Activated naive CD8-positive, alpha-beta T cell treated with anti-CD3 and anti-CD28 coated beads, Interleukin-2, amount 10 ng/mL, durations not matched to agents 7 days and 5 days (primary cell): ENCODE data around the gene TGM6. TPM values are rescaled to one million over a fixed set of nuclear protein-coding genes. Genes with fewer than 3 reads are reported as not detected.

Experiments
- ATAC-seq: fragments of 150-1000 bp; cut with Tn5 transposase; one replicate; pipeline ENCODE4 v1.10.0; 2021; ENCODE audit warnings: low read depth, moderate library complexity
- POLR2A ChIA-PET: fragments of 350-600 bp; sonication (Branson Sonifier 250); formaldehyde crosslinking; loops from one replicate; lab custom pipeline; 2021; ENCODE audit warnings: antibody characterized with exemption; lab: Charles Lee
- DNase-seq: peaks from one replicate; pipeline ENCODE4 v3.0.0; 2021
- H3K27ac Mint-ChIP-seq: one replicate; pipeline ENCODE4 v1.8.0; 2022; ENCODE audit warnings: mild to moderate bottlenecking, mixed read lengths
- H3K27me3 Mint-ChIP-seq: one replicate; pipeline ENCODE4 v1.8.0; 2022; ENCODE audit warnings: mild to moderate bottlenecking, moderate library complexity, mixed read lengths
- H3K36me3 Mint-ChIP-seq: one replicate; pipeline ENCODE4 v1.8.0; 2021; ENCODE audit warnings: mild to moderate bottlenecking, mixed read lengths
- H3K4me1 Mint-ChIP-seq: one replicate; pipeline ENCODE4 v1.8.0; 2021; ENCODE audit warnings: mixed read lengths
- H3K4me3 Mint-ChIP-seq: one replicate; pipeline ENCODE4 v1.8.0; 2022; ENCODE audit warnings: mild to moderate bottlenecking, moderate library complexity, mixed read lengths
- H3K9me3 Mint-ChIP-seq: one replicate; pipeline ENCODE4 v1.8.0; 2021; ENCODE audit warnings: mixed read lengths
- total RNA-seq, 2 experiments: library from RNA; stranded (reverse); gene quantifications; one replicate each; pipeline ENCODE4 v1.2.3, GENCODE V29; 2021

Gene TGM6
- total RNA-seq, 2 experiments from 2014 or later: not detected

- ATAC-seq: no peak
- H3K9me3 Mint-ChIP-seq: no peaks in the 10 kb centered on the region
- POLR2A ChIA-PET: no interaction called here
Measured at GRCh38 chr20:2416541-2417212, 36.0 kb downstream of the TGM6 start.

GRCh38 chr20:2417213-2417541 lies 36.5 kb downstream of the TGM6 start:
- Mint-ChIP-seq H3K36me3 (no peaks in the 10 kb centered on the region), H3K9me3 (no peaks in the 10 kb centered on the region), H3K4me1 (no peaks in the 10 kb centered on the region), H3K4me3 (no peak overlapping the region), H3K27ac (no peak overlapping the region), H3K27me3 (peaks cover 20% of the 10 kb centered on the region)
- ATAC-seq: no peak
- POLR2A ChIA-PET: no interaction called here
- no peak for DNase-seq

More at GRCh38 chr20:2416541-2417212, 36.0 kb downstream of the TGM6 start:
- no peak for DNase-seq
- Mint-ChIP-seq H3K36me3 (no peaks in the 10 kb centered on the region), H3K27me3 (peaks cover 23% of the 10 kb centered on the region), H3K27ac (no peak overlapping the region), H3K4me1 (no peaks in the 10 kb centered on the region), H3K4me3 (no peak overlapping the region)

DNA sequence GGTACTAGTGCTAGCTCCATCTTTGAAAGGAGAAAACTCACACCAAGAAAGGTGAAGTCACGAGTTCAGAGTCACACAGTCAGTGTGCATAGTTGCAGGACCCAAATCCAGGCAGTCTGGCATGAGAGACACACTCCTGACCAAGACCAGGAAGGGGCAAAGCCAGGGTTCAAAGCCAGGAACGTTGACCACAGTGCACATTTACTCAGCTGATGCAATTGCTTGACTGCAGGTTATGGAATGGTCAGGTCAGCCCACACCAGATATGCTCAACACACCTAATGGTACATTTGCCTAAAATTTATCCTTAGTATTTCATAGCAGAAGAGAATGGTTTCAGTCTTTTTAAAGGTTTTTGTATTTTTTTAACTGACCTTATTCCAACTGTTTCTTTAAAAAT lies 37.7 kb downstream of the TGM6 start:
- peaks cover 15% of the 10 kb centered on the region for H3K27me3 Mint-ChIP-seq
- no peaks in the 10 kb centered on the region for H3K4me1 Mint-ChIP-seq
- H3K4me3 Mint-ChIP-seq: no peak overlapping the region
- POLR2A ChIA-PET: no interaction called here
- no peaks in the 10 kb centered on the region for H3K36me3 Mint-ChIP-seq
- peaks cover 1% of the 10 kb centered on the region for H3K9me3 Mint-ChIP-seq
- no peak overlapping the region for H3K27ac Mint-ChIP-seq
- ATAC-seq (no peak), DNase-seq (no peak)

- H3K9me3 Mint-ChIP-seq: peaks cover 3% of the 10 kb centered on the region
- no peak overlapping the region for H3K27ac Mint-ChIP-seq
- ATAC-seq (no peak), DNase-seq (no peak)
- no peak overlapping the region for H3K4me3 Mint-ChIP-seq
- POLR2A ChIA-PET: interaction anchor here (0.9 kb wide), 1 partner anchor 49 kb away, joined by 3 read pairs; no protein-coding TSS in a partner anchor
- peaks cover 19% of the 10 kb centered on the region for H3K27me3 Mint-ChIP-seq
- H3K36me3 Mint-ChIP-seq: no peaks in the 10 kb centered on the region
- H3K4me1 Mint-ChIP-seq: no peaks in the 10 kb centered on the region
Measured at GRCh38 chr20:2420510-2420909, 39.8 kb downstream of the TGM6 start.

- Mint-ChIP-seq H3K27me3 (peaks cover 25% of the 10 kb centered on the region), H3K4me3 (no peak overlapping the region), H3K27ac (no peak overlapping the region), H3K9me3 (peaks cover 3% of the 10 kb centered on the region), H3K36me3 (no peaks in the 10 kb centered on the region), H3K4me1 (no peaks in the 10 kb centered on the region)
- no peak for ATAC-seq
- POLR2A ChIA-PET: no interaction called here
- no peak for DNase-seq
Measured at GRCh38 chr20:2421247-2421646, 40.5 kb downstream of the TGM6 start.

GRCh38 chr20:2429051-2429450 lies 48.4 kb downstream of the TGM6 start:
- Mint-ChIP-seq H3K36me3 (no peaks in the 10 kb centered on the region), H3K4me3 (no peak overlapping the region), H3K4me1 (no peaks in the 10 kb centered on the region), H3K27ac (no peak overlapping the region), H3K27me3 (peaks cover 30% of the 10 kb centered on the region), H3K9me3 (no peaks in the 10 kb centered on the region)
- ATAC-seq (no peak), DNase-seq (no peak)
- POLR2A ChIA-PET: no interaction called here

DNA sequence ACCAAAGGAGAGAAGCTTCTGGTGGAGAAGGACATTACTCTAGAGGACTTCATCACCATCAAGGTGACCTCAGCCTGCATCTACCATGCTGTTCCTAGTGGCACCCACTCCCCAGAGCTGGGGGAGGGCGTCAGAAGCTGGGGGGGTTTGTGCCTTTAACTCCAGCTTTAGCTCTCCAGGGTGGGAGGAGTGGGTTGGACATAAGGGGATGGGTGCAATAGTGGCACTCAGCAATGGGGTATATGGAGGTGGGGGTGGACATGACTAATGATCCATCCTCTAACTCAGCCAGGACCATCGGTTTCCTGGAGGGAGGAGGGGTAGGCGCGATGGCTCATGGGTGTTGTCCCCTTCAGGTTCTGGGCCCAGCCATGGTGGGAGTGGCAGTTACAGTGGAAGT lies 49.8 kb downstream of the TGM6 start:
- Mint-ChIP-seq H3K27ac (no peak overlapping the region), H3K4me3 (no peak overlapping the region), H3K9me3 (no peaks in the 10 kb centered on the region), H3K27me3 (peaks cover 24% of the 10 kb centered on the region), H3K4me1 (no peaks in the 10 kb centered on the region), H3K36me3 (no peaks in the 10 kb centered on the region)
- DNase-seq (no peak), ATAC-seq (no peak)
- POLR2A ChIA-PET: no interaction called here

- Mint-ChIP-seq H3K36me3 (no peaks in the 10 kb centered on the region), H3K27ac (no peak overlapping the region), H3K4me3 (no peak overlapping the region), H3K27me3 (peaks cover 20% of the 10 kb centered on the region), H3K9me3 (no peaks in the 10 kb centered on the region), H3K4me1 (no peaks in the 10 kb centered on the region)
- POLR2A ChIA-PET: no interaction called here
- DNase-seq (no peak), ATAC-seq (no peak)
Measured at GRCh38 chr20:2431185-2431584, 50.5 kb downstream of the TGM6 start.

GRCh38 chr20:2446845-2447244 lies 66.1 kb downstream of the TGM6 start:
- no peak overlapping the region for H3K4me3 Mint-ChIP-seq
- POLR2A ChIA-PET: no interaction called here

DNA sequence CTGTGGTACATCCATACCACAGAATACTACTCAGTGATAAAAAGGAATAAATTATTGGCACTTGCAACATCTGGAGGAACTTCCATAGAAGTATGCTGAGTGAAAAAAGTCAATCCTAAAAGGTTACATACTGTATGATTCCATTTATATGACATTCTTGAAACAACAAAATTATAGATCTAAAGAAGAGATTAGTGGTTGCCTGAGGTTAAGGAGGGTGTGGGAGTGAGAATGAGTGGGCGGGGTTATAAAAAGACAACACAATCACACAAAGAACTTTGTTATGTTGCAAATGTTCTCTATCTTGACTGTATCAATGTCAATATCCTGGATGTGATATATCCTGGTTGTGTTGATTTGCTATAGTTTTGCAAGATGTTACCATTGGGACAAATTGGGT lies 68.7 kb downstream of the TGM6 start:
- Mint-ChIP-seq H3K27me3 (peaks cover 4% of the 10 kb centered on the region), H3K36me3 (no peaks in the 10 kb centered on the region), H3K9me3 (no peaks in the 10 kb centered on the region), H3K27ac (no peak overlapping the region), H3K4me3 (no peak overlapping the region), H3K4me1 (no peaks in the 10 kb centered on the region)
- DNase-seq: no peak
- no peak for ATAC-seq
- POLR2A ChIA-PET: no interaction called here

More at GRCh38 chr20:2446845-2447244, 66.1 kb downstream of the TGM6 start:
- H3K36me3 Mint-ChIP-seq: no peaks in the 10 kb centered on the region
- ATAC-seq (no peak), DNase-seq (no peak)
- H3K27ac Mint-ChIP-seq: no peak overlapping the region
- H3K27me3 Mint-ChIP-seq: peaks cover 4% of the 10 kb centered on the region
- no peaks in the 10 kb centered on the region for H3K9me3 Mint-ChIP-seq
- no peaks in the 10 kb centered on the region for H3K4me1 Mint-ChIP-seq

- Mint-ChIP-seq H3K27me3 (peaks cover 4% of the 10 kb centered on the region), H3K27ac (no peak overlapping the region), H3K4me3 (no peak overlapping the region), H3K36me3 (no peaks in the 10 kb centered on the region), H3K4me1 (no peaks in the 10 kb centered on the region), H3K9me3 (no peaks in the 10 kb centered on the region)
- POLR2A ChIA-PET: interaction anchor here (1.3 to 1.5 kb wide), 2 partner anchors 9 to 19 kb away, joined by 3 read pairs; partner anchors contain the start of gene SNRPB
- DNase-seq (no peak), ATAC-seq (no peak)
Measured at GRCh38 chr20:2451422-2451821, 70.7 kb downstream of the TGM6 start.

- Mint-ChIP-seq H3K27ac (no peak overlapping the region), H3K4me1 (no peaks in the 10 kb centered on the region), H3K27me3 (peaks cover 4% of the 10 kb centered on the region), H3K9me3 (no peaks in the 10 kb centered on the region), H3K36me3 (no peaks in the 10 kb centered on the region), H3K4me3 (no peak overlapping the region)
- DNase-seq (peak; percentile 61), ATAC-seq (no peak)
- POLR2A ChIA-PET: interaction anchor here (1.3 to 1.5 kb wide), 2 partner anchors 9 to 18 kb away, joined by 3 read pairs; partner anchors contain the start of gene SNRPB
Measured at GRCh38 chr20:2451939-2452732, 71.4 kb downstream of the TGM6 start.

DNA sequence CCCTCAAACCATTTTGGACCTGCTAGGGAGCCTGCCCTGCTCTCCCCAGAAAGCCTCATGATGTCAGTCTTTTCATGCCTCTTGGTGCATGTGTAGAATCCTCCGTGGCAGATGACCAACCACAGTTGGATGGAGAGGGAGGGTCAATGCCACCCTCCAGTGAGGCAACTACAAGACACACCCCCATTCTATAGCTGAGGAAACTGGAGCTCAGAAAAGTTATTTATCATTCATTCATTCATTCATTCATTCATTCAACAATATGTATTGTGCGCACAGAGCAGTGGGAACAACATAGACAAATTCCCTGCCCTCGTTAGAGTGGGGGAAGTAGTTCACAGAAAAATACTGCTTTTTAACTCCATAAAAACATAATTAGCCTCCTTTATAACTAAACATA lies 73.1 kb downstream of the TGM6 start:
- ATAC-seq (no peak), DNase-seq (no peak)
- Mint-ChIP-seq H3K27ac (no peak overlapping the region), H3K4me3 (no peak overlapping the region), H3K36me3 (peaks cover under 1% of the 10 kb centered on the region), H3K9me3 (no peaks in the 10 kb centered on the region), H3K4me1 (no peaks in the 10 kb centered on the region), H3K27me3 (peaks cover 3% of the 10 kb centered on the region)
- POLR2A ChIA-PET: no interaction called here
